Cardiac fibroblast (primary cell): Measurements from ENCODE around the gene MAP3K7.

ENCODE experiments used
- DNase-seq, 2 donors: peaks; one replicate each; pipeline versions ENCODE4 v3.0.0 to v3.0.0-alpha.2; 2010; ENCODE audit warnings: low read depth in 2 of 2
- H3K4me3 ChIP-seq, 2 donors: replicated peaks in 1 of 2; 1 replicate in 1 of 2; 2 replicates in 1 of 2; pipeline ENCODE4 v1.5.1; 2011; ENCODE audit warnings: low read depth in 2 of 2, low read length in 2 of 2, mild to moderate bottlenecking in 2 of 2, moderate library complexity in 1 of 2
- TF ChIP-seq, protein P1 (sequence below): IDR thresholded peaks from one replicate; pipeline ENCODE4 v1.5.1; 2011; ENCODE audit warnings: low read depth, mild to moderate bottlenecking, low read length, inconsistent platforms

Gene MAP3K7

DNA sequence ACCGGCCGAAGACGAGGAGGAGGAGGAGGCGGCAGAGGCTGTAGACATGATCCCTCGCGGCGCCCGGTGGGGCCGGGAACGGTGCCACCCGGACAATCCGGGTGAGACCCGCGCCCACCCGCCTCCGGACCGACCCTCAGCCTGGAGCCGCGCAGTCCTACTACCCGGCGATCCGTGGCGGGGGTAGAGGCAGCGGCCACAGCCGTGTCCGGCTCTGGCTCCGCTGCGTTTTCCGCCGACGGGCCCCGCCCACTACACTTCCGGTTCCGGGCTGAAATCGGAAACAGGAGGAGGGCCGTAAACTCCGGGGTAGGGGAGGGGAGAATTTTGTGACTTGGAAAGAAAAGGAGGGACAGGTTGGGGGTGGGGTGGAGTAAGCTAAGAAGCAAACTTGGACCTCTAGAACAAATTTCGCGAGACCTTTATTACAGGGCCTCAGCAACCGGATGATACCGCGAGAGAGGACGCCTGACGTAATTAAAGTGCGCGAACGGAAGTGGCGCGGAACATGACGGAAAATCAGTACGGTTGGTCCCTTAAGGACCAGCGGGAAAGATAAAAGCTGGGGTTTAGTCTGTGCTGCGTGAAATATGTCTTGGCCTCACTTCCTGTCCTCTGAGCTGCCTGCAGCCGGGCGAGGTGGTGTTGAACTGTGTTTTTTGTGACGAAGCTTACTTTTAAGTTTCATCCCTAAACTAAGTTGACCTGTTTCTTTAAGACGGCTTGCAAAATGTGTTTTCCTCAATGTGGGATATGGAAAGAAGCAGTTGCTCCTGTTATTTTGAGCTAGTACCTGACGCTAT, at the start of gene MAP3K7:
MAP3K7 (minus strand) TSS at position 237 of the 803 bp plus-strand sequence; CDS start at position 48, 189 bp downstream.
- TF ChIP-seq, protein P1, sequence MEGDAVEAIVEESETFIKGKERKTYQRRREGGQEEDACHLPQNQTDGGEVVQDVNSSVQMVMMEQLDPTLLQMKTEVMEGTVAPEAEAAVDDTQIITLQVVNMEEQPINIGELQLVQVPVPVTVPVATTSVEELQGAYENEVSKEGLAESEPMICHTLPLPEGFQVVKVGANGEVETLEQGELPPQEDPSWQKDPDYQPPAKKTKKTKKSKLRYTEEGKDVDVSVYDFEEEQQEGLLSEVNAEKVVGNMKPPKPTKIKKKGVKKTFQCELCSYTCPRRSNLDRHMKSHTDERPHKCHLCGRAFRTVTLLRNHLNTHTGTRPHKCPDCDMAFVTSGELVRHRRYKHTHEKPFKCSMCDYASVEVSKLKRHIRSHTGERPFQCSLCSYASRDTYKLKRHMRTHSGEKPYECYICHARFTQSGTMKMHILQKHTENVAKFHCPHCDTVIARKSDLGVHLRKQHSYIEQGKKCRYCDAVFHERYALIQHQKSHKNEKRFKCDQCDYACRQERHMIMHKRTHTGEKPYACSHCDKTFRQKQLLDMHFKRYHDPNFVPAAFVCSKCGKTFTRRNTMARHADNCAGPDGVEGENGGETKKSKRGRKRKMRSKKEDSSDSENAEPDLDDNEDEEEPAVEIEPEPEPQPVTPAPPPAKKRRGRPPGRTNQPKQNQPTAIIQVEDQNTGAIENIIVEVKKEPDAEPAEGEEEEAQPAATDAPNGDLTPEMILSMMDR: no peak
- DNase-seq: peak; percentile 98 to 99
- H3K4me3 ChIP-seq: peak within 1 kb of the TSS; percentile 93 to 99

DNA sequence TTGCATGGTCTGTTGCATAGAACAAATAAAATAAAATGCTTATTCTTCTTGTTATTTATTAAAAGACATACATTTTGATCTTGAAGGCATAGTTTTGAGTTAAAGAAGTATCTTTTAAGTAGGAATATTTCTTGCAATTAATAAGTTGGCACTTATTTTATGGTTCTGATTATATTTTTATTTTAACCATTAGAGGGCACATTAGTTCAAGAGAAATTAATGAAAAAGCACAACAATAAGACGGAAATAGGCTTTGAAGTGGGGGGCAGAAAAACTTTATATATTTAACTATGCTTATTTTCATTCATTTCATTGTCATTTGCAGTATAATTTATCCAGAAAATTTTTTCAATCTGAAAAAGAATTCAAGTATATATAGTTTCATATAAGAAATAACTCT, 44.2 kb upstream of the MAP3K7 start:
- TF ChIP-seq, protein P1: no peak
- H3K4me3 ChIP-seq: no peak overlapping the region
- DNase-seq: no peak

DNA sequence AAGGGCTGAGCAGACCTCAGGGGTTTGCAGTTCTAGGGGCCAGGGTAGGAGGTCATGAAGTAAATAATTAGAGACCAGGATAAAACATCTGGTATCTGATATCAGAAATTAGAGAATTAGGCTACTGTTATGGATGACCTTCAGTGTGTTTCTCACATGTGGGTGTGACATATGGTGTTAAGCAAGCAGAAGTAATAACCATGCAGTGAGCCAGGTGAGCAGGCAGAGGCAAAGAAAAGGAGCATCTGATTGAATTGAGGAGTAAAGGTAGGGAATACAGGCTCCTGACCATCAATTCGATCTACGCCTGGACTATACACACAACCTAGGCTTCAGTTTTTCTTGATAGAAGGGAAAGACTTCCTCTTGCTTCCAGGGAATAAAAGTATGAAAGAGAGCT, 34.7 kb upstream of the MAP3K7 start:
- TF ChIP-seq, protein P1: no peak
- no peak overlapping the region for H3K4me3 ChIP-seq
- DNase-seq: no peak

DNA sequence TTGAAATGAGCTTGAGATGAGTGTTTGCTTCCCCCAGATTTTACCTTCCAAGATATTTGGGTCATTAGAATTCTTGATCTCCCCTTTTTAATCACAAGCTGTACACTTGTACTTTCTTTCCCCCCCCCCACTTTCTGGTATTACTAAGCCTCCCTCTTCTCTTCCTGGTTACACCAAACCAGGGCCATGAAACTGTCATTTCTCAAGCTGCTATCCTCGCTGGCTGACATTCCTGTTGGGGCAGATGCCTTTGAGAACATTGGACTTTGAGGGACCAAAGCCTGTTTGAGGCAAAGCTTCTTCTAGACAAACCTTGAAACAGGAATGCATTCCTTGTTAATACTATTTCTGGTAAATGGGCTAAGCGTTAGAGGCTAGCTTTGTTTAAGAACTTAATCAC, 32.3 kb upstream of the MAP3K7 start:
- no peak for DNase-seq
- TF ChIP-seq, protein P1: no peak
- no peak overlapping the region for H3K4me3 ChIP-seq

DNA sequence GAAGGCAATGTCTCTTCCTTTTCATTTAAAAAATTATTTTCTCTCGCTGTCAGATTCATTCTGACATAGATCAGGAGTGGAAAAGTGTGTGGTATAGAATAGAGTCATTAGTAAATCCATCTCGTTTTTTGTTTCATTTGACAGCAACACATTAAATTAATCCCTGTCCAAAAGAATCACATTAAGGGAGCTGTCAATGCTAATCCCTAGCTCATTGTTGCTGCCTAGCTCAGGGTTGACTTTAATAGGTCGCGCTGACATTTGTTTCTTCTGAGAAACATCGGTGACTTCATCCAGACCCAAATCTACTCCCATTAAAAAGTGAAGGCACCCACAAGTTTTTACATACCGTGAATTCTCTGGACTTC, 25.4 kb upstream of the MAP3K7 start:
- no peak overlapping the region for H3K4me3 ChIP-seq
- no peak for DNase-seq
- TF ChIP-seq, protein P1: no peak

DNA sequence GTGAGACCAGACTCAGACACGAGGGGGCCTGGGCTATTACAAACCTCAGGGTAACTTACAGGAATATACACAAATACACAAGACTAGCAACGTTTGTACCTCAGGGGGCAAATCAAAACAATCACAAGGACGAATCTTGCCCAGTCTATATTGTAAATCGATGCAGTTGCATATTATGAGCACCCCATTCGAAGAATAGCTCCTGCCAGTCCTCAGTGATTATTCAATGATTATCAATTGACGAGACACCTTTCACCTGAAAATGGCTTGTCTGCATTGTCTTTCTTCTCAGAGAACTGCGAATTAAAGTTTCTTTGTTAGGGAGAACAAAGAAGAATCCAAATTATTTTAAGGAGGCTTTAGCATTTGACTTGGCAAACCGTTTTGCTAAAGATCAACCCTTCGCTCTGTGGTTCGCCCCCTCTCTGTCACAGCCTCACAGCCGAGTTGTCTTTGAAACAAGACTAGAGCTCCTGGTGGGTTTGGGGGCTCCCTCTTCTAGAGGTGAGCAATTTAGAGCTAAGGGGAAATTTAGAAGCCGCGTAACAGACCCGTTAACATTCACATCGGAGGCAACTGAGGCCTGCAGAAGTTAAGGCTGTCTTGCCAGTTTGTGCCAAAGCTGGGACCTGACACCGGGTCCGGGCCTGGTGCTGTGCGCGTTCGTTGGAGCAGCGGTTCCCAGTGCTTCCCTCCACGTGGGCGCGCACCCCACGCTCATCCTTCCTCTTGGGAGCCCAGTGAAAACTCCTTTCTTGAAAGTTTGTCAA, 24.9 kb upstream of the MAP3K7 start:
- no peak for DNase-seq
- TF ChIP-seq, protein P1: no peak
- H3K4me3 ChIP-seq: peak overlapping the region; percentile 62 to 63
